Measurements from ENCODE around the gene ABCD1. TPM values are rescaled to one million over a fixed set of nuclear protein-coding genes. Genes with fewer than 3 reads are reported as not detected.
"Not testable (repeated sequence)": the region's sequence is repeated elsewhere in the genome, so short reads cannot be mapped to it uniquely, and the experiment has no call there.

Gene ABCD1
- total RNA-seq, 2 donors from 2014 or later = 12.7 to 16.8 TPM

- no peak for TF ChIP-seq CTCF (IDR thresholded peaks at IDR 0.05)
- Histone ChIP-seq H3K27ac (no peak overlapping the region), H3K4me1 (no peaks in the 10 kb centered on the region), H3K36me3 (no peaks in the 10 kb centered on the region), H3K9ac (ENCODE audit: low read depth in 2 of 2, low read length in 2 of 2) (no peak overlapping the region), H3K9me3 (no peaks in the 10 kb centered on the region), H3K4me3 (peak overlapping the region; percentile 30), H3K27me3 (no peaks in the 10 kb centered on the region)
- intact Hi-C loops (cut with DNase I) = no loop called here
- DNase-seq = no peak
Measured at GRCh38 chrX:153688911-153689590, 35.6 kb upstream of the ABCD1 start.

DNA sequence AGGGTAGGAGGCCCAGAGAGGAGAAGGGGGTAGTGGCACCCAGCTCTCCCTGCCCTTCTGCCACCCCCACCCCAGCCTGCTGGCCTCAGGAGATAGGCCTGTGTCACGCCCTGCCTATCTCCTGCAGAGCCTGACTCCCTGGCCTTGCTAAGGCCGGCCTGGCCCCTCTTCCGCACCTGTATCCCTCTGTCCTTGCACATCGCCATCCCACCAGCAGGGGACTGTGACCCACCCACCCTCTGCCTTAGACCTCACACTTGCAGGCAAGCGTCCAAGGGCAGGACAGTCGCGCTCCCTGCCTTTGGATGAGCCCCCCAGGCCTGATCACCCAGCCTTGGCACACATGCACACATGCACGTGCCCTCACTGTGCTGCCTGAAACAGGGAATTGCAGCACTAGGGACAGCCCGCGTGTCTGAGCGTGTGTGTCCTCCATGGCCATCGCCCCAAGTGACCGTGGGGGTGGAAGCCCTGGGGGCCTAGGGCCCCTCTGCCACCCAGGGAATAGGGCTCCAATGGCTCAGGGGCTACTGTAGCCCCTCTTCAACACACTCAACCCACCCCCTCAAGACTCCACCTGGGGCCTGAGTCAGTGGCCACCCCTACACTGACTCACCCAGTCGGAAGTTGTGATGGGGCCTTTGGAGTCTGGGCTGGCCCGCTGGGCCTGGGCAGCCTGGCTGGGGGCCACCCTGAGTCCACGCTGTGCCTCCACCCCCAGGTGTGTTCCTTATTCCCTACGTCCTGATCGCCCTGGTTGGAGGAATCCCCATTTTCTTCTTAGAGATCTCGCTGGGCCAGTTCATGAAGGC lies 34.8 kb upstream of the ABCD1 start:
- Histone ChIP-seq H3K4me3 (peak overlapping the region; percentile 30), H3K27ac (no peak overlapping the region), H3K9me3 (no peaks in the 10 kb centered on the region), H3K27me3 (no peaks in the 10 kb centered on the region), H3K4me1 (no peaks in the 10 kb centered on the region), H3K36me3 (no peaks in the 10 kb centered on the region), H3K9ac (ENCODE audit: low read depth in 2 of 2, low read length in 2 of 2) (no peak overlapping the region)
- intact Hi-C loops (cut with DNase I) = no loop called here
- DNase-seq = no peak
- no peak for TF ChIP-seq CTCF (IDR thresholded peaks at IDR 0.05)

DNA sequence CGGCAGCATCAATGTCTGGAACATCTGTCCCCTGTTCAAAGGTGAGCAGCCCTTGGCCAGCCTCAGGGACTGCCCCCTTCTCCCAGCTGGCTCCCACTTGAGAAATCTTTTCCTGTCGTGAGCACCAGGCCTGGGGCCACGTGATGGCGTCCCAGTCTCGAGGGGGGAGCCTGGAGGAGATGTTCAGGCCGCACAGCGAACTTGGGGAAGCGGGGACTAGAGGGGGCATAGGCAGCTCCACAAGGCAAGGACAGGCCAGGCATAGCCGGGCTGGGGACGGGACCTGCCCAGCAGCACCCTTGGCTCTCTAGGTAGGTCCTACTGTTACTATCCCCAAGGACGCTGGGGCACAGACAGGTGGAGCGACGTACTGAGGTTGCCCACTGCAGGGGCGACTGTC lies 34.2 kb upstream of the ABCD1 start:
- H3K36me3 ChIP-seq = no peaks in the 10 kb centered on the region
- no peak overlapping the region for H3K4me3 ChIP-seq
- DNase-seq = no peak
- H3K9ac ChIP-seq (ENCODE audit: low read depth in 2 of 2, low read length in 2 of 2) = no peak overlapping the region
- no peaks in the 10 kb centered on the region for H3K27me3 ChIP-seq
- H3K9me3 ChIP-seq = no peaks in the 10 kb centered on the region
- intact Hi-C loops (cut with DNase I) = no loop called here
- H3K27ac ChIP-seq = no peak overlapping the region
- no peaks in the 10 kb centered on the region for H3K4me1 ChIP-seq
- TF ChIP-seq CTCF (IDR thresholded peaks at IDR 0.05) = no peak

DNA sequence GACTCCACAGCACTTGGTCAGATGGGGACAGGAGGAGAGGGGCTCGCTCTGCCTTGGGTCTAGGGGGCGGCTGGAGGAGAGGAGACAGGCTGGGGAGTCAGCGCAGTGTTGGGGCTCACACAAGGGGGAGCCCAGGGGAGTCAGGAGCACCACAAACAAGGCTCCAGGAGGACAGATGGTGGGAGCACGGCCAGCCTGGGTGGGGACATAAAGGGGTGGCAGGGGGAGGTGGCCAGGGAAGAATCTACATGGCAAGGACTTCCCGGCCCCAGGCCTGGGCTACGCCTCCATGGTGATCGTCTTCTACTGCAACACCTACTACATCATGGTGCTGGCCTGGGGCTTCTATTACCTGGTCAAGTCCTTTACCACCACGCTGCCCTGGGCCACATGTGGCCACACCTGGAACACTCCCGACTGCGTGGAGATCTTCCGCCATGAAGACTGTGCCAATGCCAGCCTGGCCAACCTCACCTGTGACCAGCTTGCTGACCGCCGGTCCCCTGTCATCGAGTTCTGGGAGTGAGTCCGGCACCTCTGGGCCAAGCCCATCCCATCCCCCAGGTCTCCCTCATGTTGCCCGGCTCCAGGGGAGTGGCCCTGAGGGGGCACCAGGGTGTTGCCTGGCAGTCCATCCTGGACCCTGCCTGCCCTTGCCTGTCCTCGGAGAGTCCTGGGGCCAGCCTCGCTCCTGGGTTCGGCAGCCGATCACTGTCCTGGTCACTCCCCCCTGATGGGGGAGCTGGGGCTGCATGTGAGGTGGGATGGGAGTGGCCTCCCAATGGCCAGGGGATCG lies 33.4 kb upstream of the ABCD1 start:
- H3K9ac ChIP-seq (ENCODE audit: low read depth in 2 of 2, low read length in 2 of 2); H3K4me3 ChIP-seq; H3K36me3 ChIP-seq; DNase-seq; H3K9me3 ChIP-seq; H3K27ac ChIP-seq; H3K27me3 ChIP-seq; intact Hi-C loops (cut with DNase I); H3K4me1 ChIP-seq: not testable (repeated sequence)

DNA sequence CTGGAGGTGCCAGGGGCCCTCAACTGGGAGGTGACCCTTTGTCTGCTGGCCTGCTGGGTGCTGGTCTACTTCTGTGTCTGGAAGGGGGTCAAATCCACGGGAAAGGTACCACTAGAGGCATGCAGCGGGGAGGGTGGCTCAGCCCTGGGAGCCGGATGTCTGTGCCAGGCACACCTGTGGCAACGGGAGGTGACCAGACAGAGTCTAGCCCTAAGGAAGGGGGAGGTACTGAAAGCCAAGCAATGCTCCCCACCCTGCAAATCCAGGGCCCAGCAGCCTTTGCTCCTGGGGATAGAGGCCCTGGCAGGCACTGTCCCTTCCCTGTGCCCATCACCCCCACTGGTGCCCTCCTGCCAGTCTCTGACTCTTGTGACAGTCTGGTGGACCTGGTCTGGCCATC lies 32.7 kb upstream of the ABCD1 start:
- H3K27me3 ChIP-seq = no peaks in the 10 kb centered on the region
- intact Hi-C loops (cut with DNase I) = no loop called here
- H3K9ac ChIP-seq (ENCODE audit: low read depth in 2 of 2, low read length in 2 of 2) = no peak overlapping the region
- no peak overlapping the region for H3K27ac ChIP-seq
- DNase-seq = no peak
- H3K36me3 ChIP-seq = no peaks in the 10 kb centered on the region
- no peaks in the 10 kb centered on the region for H3K9me3 ChIP-seq
- H3K4me3 ChIP-seq = no peak overlapping the region
- no peak for TF ChIP-seq CTCF (IDR thresholded peaks at IDR 0.05)
- no peaks in the 10 kb centered on the region for H3K4me1 ChIP-seq
